HUES64 (cell line): ENCODE data around the gene TRAPPC10.
A peak's percentile ranks its signal among the peaks of the same experiment; 100 is the strongest.
"Not testable (repeated sequence)": the region's sequence is repeated elsewhere in the genome, so short reads cannot be mapped to it uniquely, and the experiment has no call there.

Experiments used
- H3K27ac ChIP-seq: 2 replicates; pipeline ENCODE4 v1.7.0; 2013; ENCODE audit warnings: low read depth, low read length, inconsistent platforms
- H3K27me3 ChIP-seq: 2 replicates; pipeline ENCODE4 v1.6.1; 2013; ENCODE audit warnings: mild to moderate bottlenecking, low read length; ENCODE audit not compliant: insufficient read depth
- H3K36me3 ChIP-seq: 2 replicates; pipeline ENCODE4 v1.6.1; 2013; ENCODE audit warnings: mild to moderate bottlenecking, low read length; ENCODE audit not compliant: insufficient read depth
- H3K4me1 ChIP-seq: 2 replicates; pipeline ENCODE4 v1.6.1; 2013; ENCODE audit warnings: mild to moderate bottlenecking, low read length, moderate library complexity; ENCODE audit not compliant: insufficient read depth
- H3K4me3 ChIP-seq: 2 replicates; pipeline ENCODE4 v1.5.1; 2013; ENCODE audit warnings: mild to moderate bottlenecking, low read length, moderate library complexity
- H3K9ac ChIP-seq: 2 replicates; pipeline ENCODE4 v1.6.1; 2013; ENCODE audit warnings: mild to moderate bottlenecking, low read depth, low read length
- H3K9me3 ChIP-seq: 2 replicates; pipeline ENCODE4 v1.6.1; 2013; ENCODE audit warnings: low read depth, low read length; ENCODE audit not compliant: insufficient read depth
- WGBS: fragments of 150-250, 120-280 bp; methylation state at CpG from one replicate; pipeline ENCODE4 v1.1.7; 2013; ENCODE audit warnings: missing lambda C conversion rate; 5-methylcytosine and 5-hydroxymethylcytosine counted together

The TRAPPC10 gene

DNA sequence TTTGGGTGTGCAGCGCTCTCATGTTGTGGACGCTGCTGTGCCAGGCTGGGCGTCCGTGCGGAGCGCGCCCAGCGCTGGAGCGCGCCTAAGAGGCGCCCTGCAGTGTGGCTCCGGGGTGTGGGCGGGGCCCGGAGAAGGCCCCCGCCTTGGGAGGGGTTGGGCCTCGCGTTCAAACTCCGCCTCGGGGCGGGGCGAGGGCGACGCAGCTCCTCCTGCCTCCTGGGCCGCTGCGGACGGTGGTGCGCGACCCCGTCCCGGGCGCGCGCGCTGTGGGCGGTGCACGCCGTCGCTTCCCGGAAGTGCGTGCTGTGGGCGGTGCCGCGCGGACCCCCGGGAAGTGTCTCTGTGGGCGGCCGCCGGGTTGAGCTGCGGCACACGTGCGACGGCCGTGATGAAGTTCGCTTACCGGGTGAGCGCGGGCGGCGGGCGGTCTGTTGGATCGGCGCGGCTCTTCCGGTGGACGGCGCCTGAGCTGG, 95.0 kb downstream of the TRAPPC10 start, which contains the start of gene PWP2:
Gene PWP2, plus strand, starts transcription at position 374 of the 476 bp plus-strand sequence. Its CDS starts 18 bp downstream, at position 392.
- H3K9me3 ChIP-seq, H3K36me3 ChIP-seq, H3K9ac ChIP-seq, H3K27me3 ChIP-seq, H3K4me1 ChIP-seq, H3K27ac ChIP-seq: not testable (repeated sequence)
- peak within 1 kb of the TSS; percentile 41 for H3K4me3 ChIP-seq
- WGBS: 0% methylated on average over 9 of the region's 66 CpGs

- H3K4me1 ChIP-seq, H3K9ac ChIP-seq, H3K27ac ChIP-seq, H3K9me3 ChIP-seq, H3K4me3 ChIP-seq, H3K36me3 ChIP-seq, H3K27me3 ChIP-seq: not testable (repeated sequence)
- no CpG with 5 or more reads among the region's 31 CpGs for WGBS
Measured at GRCh38 chr21:44107589-44107988, 95.5 kb downstream of the TRAPPC10 start.

DNA sequence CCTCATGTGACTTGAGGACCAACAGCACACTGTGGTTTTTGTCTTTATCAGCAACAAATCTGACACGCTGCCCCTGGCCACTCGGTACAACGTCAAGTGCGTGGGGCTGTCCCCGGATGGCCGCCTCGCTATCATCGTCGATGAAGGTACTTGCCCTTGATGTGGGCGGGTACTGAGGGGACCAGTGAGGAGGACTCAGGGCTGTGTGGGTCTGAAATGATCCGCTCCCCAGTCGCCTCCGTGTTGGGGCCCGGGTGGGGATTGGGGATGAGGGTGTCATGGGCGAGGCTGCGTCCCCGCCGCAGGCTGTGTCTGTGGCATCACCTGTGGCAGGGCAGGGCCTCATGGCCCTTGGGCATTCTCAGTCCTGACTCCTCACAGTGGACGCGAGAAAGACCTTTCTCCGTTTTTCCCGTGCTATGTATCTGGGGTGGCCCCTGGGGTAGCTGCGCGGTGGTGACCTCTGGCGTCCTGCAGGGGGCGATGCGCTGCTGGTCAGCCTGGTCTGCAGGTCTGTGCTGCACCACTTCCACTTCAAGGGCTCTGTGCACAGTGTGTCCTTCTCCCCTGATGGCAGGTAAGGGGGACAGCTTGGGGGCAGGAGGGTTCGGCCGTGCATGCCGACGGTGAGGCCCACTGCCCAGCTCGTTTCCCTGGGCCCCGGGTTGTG, 101.7 kb downstream of the TRAPPC10 start:
- H3K27me3 ChIP-seq, H3K4me3 ChIP-seq, H3K9me3 ChIP-seq, H3K36me3 ChIP-seq, H3K27ac ChIP-seq, H3K9ac ChIP-seq, H3K4me1 ChIP-seq: not testable (repeated sequence)
- no CpG with 5 or more reads among the region's 33 CpGs for WGBS

- not testable (repeated sequence) for H3K27me3 ChIP-seq, H3K4me3 ChIP-seq, H3K36me3 ChIP-seq, H3K9ac ChIP-seq, H3K27ac ChIP-seq, H3K4me1 ChIP-seq, H3K9me3 ChIP-seq
- no CpG with 5 or more reads among the region's 10 CpGs for WGBS
Measured at GRCh38 chr21:44122131-44122530, 110.0 kb downstream of the TRAPPC10 start.

DNA sequence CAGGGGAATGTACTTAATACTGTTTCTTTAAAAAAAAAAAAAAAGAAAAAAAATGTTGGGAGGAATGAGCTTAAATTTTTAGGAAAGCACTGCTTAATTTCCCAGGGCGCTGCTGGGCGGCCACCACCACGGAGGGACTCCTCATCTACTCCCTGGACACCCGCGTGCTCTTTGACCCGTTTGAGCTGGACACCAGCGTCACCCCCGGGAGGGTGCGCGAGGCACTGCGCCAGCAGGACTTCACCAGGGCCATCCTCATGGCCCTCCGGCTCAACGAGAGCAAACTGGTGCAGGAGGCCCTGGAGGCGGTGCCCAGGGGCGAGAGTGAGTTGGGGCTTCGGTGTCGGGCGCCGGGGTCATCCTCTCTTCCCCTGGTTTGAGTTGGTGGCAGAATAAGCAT, 115.7 kb downstream of the TRAPPC10 start:
- H3K36me3 ChIP-seq, H3K27me3 ChIP-seq, H3K9ac ChIP-seq, H3K27ac ChIP-seq, H3K9me3 ChIP-seq, H3K4me1 ChIP-seq, H3K4me3 ChIP-seq: not testable (repeated sequence)
- WGBS: no CpG with 5 or more reads among the region's 19 CpGs

- WGBS: no CpG with 5 or more reads among the region's 35 CpGs
- not testable (repeated sequence) for H3K4me3 ChIP-seq, H3K36me3 ChIP-seq, H3K27me3 ChIP-seq, H3K9ac ChIP-seq, H3K27ac ChIP-seq, H3K4me1 ChIP-seq, H3K9me3 ChIP-seq
Measured at GRCh38 chr21:44133715-44134057, 121.6 kb downstream of the TRAPPC10 start.

DNA sequence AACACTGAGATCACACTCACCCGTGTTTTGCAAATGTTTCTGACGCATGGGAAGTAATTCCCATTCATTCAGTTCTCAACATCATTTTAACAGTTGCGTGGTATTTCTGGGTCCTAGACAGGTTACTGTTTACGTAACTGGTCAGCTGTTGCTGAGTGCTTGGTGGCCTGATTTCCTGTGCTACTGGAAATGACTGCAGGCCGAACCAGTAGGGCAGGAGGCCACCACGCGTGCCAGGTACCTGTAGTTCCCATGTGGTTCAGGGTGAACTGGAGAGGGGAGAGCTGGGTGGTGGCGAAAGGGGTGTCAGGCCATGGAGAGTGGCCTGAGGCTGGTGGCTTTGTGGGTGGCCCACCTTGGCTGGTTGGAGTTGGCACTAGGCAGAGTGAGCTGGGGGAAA, 122.6 kb downstream of the TRAPPC10 start:
- no CpG with 5 or more reads among the region's 8 CpGs for WGBS
- not testable (repeated sequence) for H3K27ac ChIP-seq, H3K36me3 ChIP-seq, H3K9me3 ChIP-seq, H3K9ac ChIP-seq, H3K4me1 ChIP-seq, H3K27me3 ChIP-seq, H3K4me3 ChIP-seq

- not testable (repeated sequence) for H3K9me3 ChIP-seq, H3K4me3 ChIP-seq, H3K36me3 ChIP-seq, H3K9ac ChIP-seq, H3K4me1 ChIP-seq, H3K27ac ChIP-seq, H3K27me3 ChIP-seq
- WGBS: no CpG with 5 or more reads among the region's 15 CpGs
Measured at GRCh38 chr21:44138039-44138438, 125.9 kb downstream of the TRAPPC10 start.

GRCh38 chr21:44139787-44140551, 127.9 kb downstream of the TRAPPC10 start:
- not testable (repeated sequence) for H3K4me3 ChIP-seq, H3K27me3 ChIP-seq, H3K9me3 ChIP-seq, H3K27ac ChIP-seq, H3K4me1 ChIP-seq, H3K9ac ChIP-seq, H3K36me3 ChIP-seq
- 100% methylated on average over 1 of the region's 30 CpGs for WGBS

- not testable (repeated sequence) for H3K27ac ChIP-seq, H3K4me1 ChIP-seq, H3K9me3 ChIP-seq, H3K9ac ChIP-seq, H3K36me3 ChIP-seq, H3K4me3 ChIP-seq, H3K27me3 ChIP-seq
- no CpG with 5 or more reads among the region's 18 CpGs for WGBS
Measured at GRCh38 chr21:44140552-44140932, 128.4 kb downstream of the TRAPPC10 start.

DNA sequence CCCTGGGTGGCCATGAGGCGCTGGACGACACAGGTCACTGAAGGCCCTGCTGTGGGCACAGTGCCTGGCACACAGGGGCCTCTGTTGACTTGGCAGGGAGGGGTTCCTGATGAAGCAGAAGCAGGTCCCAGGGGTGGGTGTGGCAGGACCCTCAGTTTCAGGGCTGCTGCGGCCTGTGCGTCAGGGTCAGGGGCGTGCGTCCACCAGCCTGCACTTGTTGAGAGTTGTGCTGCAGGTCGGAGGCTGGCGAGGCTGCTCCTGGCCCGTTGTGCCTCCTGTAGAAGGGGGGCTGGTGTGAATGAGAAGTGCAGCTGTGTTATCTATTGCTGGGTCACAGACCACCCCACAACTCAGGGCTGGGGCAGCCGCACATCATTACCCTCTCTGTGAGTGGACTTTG, 130.4 kb downstream of the TRAPPC10 start:
- not testable (repeated sequence) for H3K36me3 ChIP-seq, H3K4me3 ChIP-seq, H3K27ac ChIP-seq, H3K9ac ChIP-seq, H3K27me3 ChIP-seq, H3K9me3 ChIP-seq, H3K4me1 ChIP-seq
- no CpG with 5 or more reads among the region's 10 CpGs for WGBS

GRCh38 chr21:44143380-44143779, 131.3 kb downstream of the TRAPPC10 start:
- not testable (repeated sequence) for H3K36me3 ChIP-seq, H3K9me3 ChIP-seq, H3K27ac ChIP-seq, H3K4me1 ChIP-seq, H3K4me3 ChIP-seq, H3K9ac ChIP-seq, H3K27me3 ChIP-seq
- WGBS: no CpG with 5 or more reads among the region's 17 CpGs
